Measurements from ENCODE around the gene DDA1.

- no peak for TF ChIP-seq CTCF (conservative IDR thresholded peaks at IDR 0.05; ENCODE audit: low read depth, low read length)
- no peak for TF ChIP-seq EZH2 (IDR thresholded peaks at IDR 0.05; ENCODE audit: low read length, unreplicated experiment)
- no peak for TF ChIP-seq EZH2phosphoT487 (IDR thresholded peaks at IDR 0.05; ENCODE audit: borderline replicate concordance, low read length)
These were observed 22.6 kb upstream of the DDA1 start for GRCh38 chr19:17286752-17287151.
